ENCODE results near the gene CHD6. TPM values are rescaled to one million over a fixed set of nuclear protein-coding genes. Genes with fewer than 3 reads are reported as not detected.

Gene CHD6
- total RNA-seq, 1 experiment from 2014 or later = 46.7 TPM

- no peak overlapping the region for H3K4me3 ChIP-seq (ENCODE audit: low read depth, low read length, poor library complexity, severe bottlenecking)
- POLR2A ChIA-PET (ENCODE audit: low non-redundant PET) = no interaction called here
- H3K27ac ChIP-seq (ENCODE audit: low read depth, low read length, poor library complexity, severe bottlenecking) = no peak overlapping the region
- no TSS peak for BruUV-seq (replicated peaks)
- no peaks in the 10 kb centered on the region for H3K27me3 ChIP-seq (replicated peaks; ENCODE audit: insufficient read depth, low read depth, low read length, poor library complexity)
- CTCF ChIA-PET = no interaction called here
- TF ChIP-seq CTCF (conservative IDR thresholded peaks at IDR 0.05; ENCODE audit: low read depth, low read length) (no peak), EZH2 (IDR thresholded peaks at IDR 0.05; ENCODE audit: borderline replicate concordance, low read depth, low read length, poor library complexity, severe bottlenecking) (no peak)
- H3K36me3 ChIP-seq (ENCODE audit: insufficient read depth, low read length, poor library complexity, severe bottlenecking) = no peaks in the 10 kb centered on the region
- H3K9me3 ChIP-seq (ENCODE audit: low read depth, low read length, poor library complexity, severe bottlenecking) = no peaks in the 10 kb centered on the region
- intact Hi-C loops (cut with micrococcal nuclease; ENCODE audit: unreplicated experiment) = no loop called here
- no peak for DNase-seq (ENCODE audit: low spot score)
- H3K4me1 ChIP-seq (ENCODE audit: insufficient read depth, low read length, poor library complexity, severe bottlenecking) = no peaks in the 10 kb centered on the region
These were observed 36.1 kb upstream of the CHD6 start for GRCh38 chr20:41654292-41654691.

GRCh38 chr20:41650231-41650948 is 32.2 kb upstream of the CHD6 start:
- H3K4me1 ChIP-seq (ENCODE audit: insufficient read depth, low read length, poor library complexity, severe bottlenecking) = no peaks in the 10 kb centered on the region
- no peak overlapping the region for H3K4me3 ChIP-seq (ENCODE audit: low read depth, low read length, poor library complexity, severe bottlenecking)
- TF ChIP-seq CTCF (conservative IDR thresholded peaks at IDR 0.05; ENCODE audit: low read depth, low read length) = no peak
- no peak for TF ChIP-seq EZH2 (IDR thresholded peaks at IDR 0.05; ENCODE audit: borderline replicate concordance, low read depth, low read length, poor library complexity, severe bottlenecking)
- no peak overlapping the region for H3K27ac ChIP-seq (ENCODE audit: low read depth, low read length, poor library complexity, severe bottlenecking)
- no peaks in the 10 kb centered on the region for H3K9me3 ChIP-seq (ENCODE audit: low read depth, low read length, poor library complexity, severe bottlenecking)
- ChIA-PET CTCF (no interaction called here), POLR2A (ENCODE audit: low non-redundant PET) (no interaction called here)
- no TSS peak for BruUV-seq (replicated peaks)
- DNase-seq (ENCODE audit: low spot score) = no peak
- no peaks in the 10 kb centered on the region for H3K27me3 ChIP-seq (replicated peaks; ENCODE audit: insufficient read depth, low read depth, low read length, poor library complexity)
- intact Hi-C loops (cut with micrococcal nuclease; ENCODE audit: unreplicated experiment) = no loop called here
- no peaks in the 10 kb centered on the region for H3K36me3 ChIP-seq (ENCODE audit: insufficient read depth, low read length, poor library complexity, severe bottlenecking)

- no peak overlapping the region for H3K27ac ChIP-seq (ENCODE audit: low read depth, low read length, poor library complexity, severe bottlenecking)
- no peaks in the 10 kb centered on the region for H3K9me3 ChIP-seq (ENCODE audit: low read depth, low read length, poor library complexity, severe bottlenecking)
- H3K27me3 ChIP-seq (replicated peaks; ENCODE audit: insufficient read depth, low read depth, low read length, poor library complexity) = no peaks in the 10 kb centered on the region
- H3K36me3 ChIP-seq (ENCODE audit: insufficient read depth, low read length, poor library complexity, severe bottlenecking) = no peaks in the 10 kb centered on the region
- H3K4me3 ChIP-seq (ENCODE audit: low read depth, low read length, poor library complexity, severe bottlenecking) = no peak overlapping the region
- ChIA-PET POLR2A (ENCODE audit: low non-redundant PET) (no interaction called here), CTCF (no interaction called here)
- no peak for DNase-seq (ENCODE audit: low spot score)
- no peaks in the 10 kb centered on the region for H3K4me1 ChIP-seq (ENCODE audit: insufficient read depth, low read length, poor library complexity, severe bottlenecking)
- TF ChIP-seq CTCF (conservative IDR thresholded peaks at IDR 0.05; ENCODE audit: low read depth, low read length) (no peak), EZH2 (IDR thresholded peaks at IDR 0.05; ENCODE audit: borderline replicate concordance, low read depth, low read length, poor library complexity, severe bottlenecking) (no peak)
- BruUV-seq (replicated peaks) = no TSS peak
- intact Hi-C loops (cut with micrococcal nuclease; ENCODE audit: unreplicated experiment) = no loop called here
These were observed 31.3 kb upstream of the CHD6 start for GRCh38 chr20:41649489-41649888.

All from A673 (cell line).